Left lung (tissue), 10 donors: ENCODE data around the gene ACAA1. TPM values are rescaled to one million over a fixed set of nuclear protein-coding genes. Genes with fewer than 3 reads are reported as not detected.
A peak's percentile ranks its signal among the peaks of the same experiment; 100 is the strongest.
"Not testable (repeated sequence)": the region's sequence is repeated elsewhere in the genome, so short reads cannot be mapped to it uniquely, and the experiment has no call there.

ENCODE experiments used
- ATAC-seq: fragments of 200-7000 bp; cut with Tn5 transposase; one replicate; pipeline ENCODE4 v1.9.1; 2020; ENCODE audit warnings: moderate library complexity
- DNase-seq, 4 donors: peaks; one replicate each; pipeline ENCODE4 v3.0.0-alpha.2; 2013 to 2020
- H3K27ac ChIP-seq, 2 donors: fragments of 200-600 bp; sonication (generic) in 1 of 2; one replicate each; pipeline versions ENCODE4 v1.5.0 to v1.8.0; 2020 to 2021
- H3K27me3 ChIP-seq, 2 donors: fragments of 200-600 bp; sonication (generic) in 1 of 2; one replicate each; pipeline versions ENCODE4 v1.5.0 to v1.8.0; 2020 to 2021
- H3K36me3 ChIP-seq, 2 donors: fragments of 200-600 bp; sonication (generic) in 1 of 2; one replicate each; pipeline versions ENCODE4 v1.5.0 to v1.8.0; 2020 to 2021
- H3K4me1 ChIP-seq, 2 donors: fragments of 200-600 bp; one replicate each; pipeline ENCODE4 v1.8.0; 2021
- H3K4me3 ChIP-seq, 2 donors: fragments of 200-600 bp; sonication (generic) in 1 of 2; one replicate each; pipeline versions ENCODE4 v1.5.0 to v1.8.0; 2020 to 2021; ENCODE audit warnings: mild to moderate bottlenecking in 1 of 2
- H3K9me3 ChIP-seq, 2 donors: fragments of 200-600 bp; sonication (generic) in 1 of 2; one replicate each; pipeline versions ENCODE4 v1.5.0 to v1.8.0; 2020 to 2021
- intact Hi-C, 2 donors: fragments of 100-400 bp; cut with DNase I; formaldehyde crosslinking; loops; one replicate each; pipeline versions ENCODE4 v1.11.2 to v1.14.2; 2022
- polyA plus RNA-seq, 6 donors: library from polyadenylated mRNA; unstranded; fragments of 120-200 nt; gene quantifications; one replicate each; pipeline ENCODE4 v1.2.1, GENCODE V29; 2013; ENCODE audit not compliant: insufficient read length in 6 of 6
- total RNA-seq, 2 donors: library from RNA; stranded (reverse); fragmentation: NEBNext Ultra II Directional; extraction: Animal tissue kit (Norgen Biotek cat#: 25700); gene quantifications; one replicate each; pipeline ENCODE4 v1.2.1, GENCODE V29; 2021
- TF ChIP-seq, protein P1 (sequence below), 2 donors: fragments of 200-600 bp; sonication (generic) in 1 of 2; IDR thresholded peaks; one replicate each; pipeline versions ENCODE4 v1.5.0 to v1.8.0; 2021; ENCODE audit warnings: antibody characterized with exemption in 2 of 2
- donor health status: DM: no; HTN: yes; CAD: no.
- donor health status: DM: no; HTN: no; CAD: no.

ACAA1 gene
- total and polyA plus RNA-seq, 8 donors: 54.3 to 106 (median 60.2) TPM

DNA sequence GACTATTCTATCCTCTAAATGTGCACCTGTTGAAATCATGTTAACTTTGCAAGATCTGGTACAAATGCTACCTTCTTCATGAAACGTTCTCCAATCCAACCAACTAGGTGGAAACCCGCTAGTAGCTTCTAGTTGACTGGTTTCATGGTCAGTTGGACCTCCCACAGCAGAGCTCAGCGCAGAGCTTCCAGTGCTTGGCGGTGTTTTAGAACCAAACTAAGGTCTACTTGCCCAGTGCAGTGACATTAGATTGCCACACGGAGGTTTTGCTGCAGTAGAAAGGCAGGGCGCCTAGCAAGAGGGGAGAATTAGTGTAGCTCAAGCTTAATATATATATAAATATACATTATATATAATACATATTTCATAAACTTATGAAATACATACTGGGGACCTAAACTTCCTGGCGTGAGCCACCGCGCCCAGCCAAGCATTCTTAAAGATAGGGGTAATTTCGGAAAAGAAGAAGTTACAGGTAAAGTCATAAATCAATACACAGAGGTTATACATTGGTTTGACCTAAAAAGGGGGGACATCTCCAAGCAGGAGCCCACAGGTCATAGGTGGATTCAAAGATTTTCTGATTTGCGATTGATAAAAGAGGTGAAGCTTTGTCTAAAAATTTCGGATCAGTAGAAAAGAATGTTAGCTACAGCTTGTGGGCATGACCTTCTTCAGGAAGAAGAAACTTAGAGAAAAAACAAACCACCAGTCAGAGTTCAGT is 26.4 kb upstream of the ACAA1 start:
- H3K27ac ChIP-seq: peak overlapping the region in 1 of 2 donors; percentile 99
- H3K36me3 ChIP-seq: no peaks in the 10 kb centered on the region
- DNase-seq: no peak
- H3K4me3 ChIP-seq: no peak overlapping the region
- TF ChIP-seq, protein P1, sequence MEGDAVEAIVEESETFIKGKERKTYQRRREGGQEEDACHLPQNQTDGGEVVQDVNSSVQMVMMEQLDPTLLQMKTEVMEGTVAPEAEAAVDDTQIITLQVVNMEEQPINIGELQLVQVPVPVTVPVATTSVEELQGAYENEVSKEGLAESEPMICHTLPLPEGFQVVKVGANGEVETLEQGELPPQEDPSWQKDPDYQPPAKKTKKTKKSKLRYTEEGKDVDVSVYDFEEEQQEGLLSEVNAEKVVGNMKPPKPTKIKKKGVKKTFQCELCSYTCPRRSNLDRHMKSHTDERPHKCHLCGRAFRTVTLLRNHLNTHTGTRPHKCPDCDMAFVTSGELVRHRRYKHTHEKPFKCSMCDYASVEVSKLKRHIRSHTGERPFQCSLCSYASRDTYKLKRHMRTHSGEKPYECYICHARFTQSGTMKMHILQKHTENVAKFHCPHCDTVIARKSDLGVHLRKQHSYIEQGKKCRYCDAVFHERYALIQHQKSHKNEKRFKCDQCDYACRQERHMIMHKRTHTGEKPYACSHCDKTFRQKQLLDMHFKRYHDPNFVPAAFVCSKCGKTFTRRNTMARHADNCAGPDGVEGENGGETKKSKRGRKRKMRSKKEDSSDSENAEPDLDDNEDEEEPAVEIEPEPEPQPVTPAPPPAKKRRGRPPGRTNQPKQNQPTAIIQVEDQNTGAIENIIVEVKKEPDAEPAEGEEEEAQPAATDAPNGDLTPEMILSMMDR (IDR thresholded peaks at IDR 0.05): no peak
- intact Hi-C loops: no loop called here
- ATAC-seq: no peak
- H3K9me3 ChIP-seq: no peaks in the 10 kb centered on the region
- peaks cover 9 to 31% of the 10 kb centered on the region in 2 donors for H3K4me1 ChIP-seq
- H3K27me3 ChIP-seq: no peaks in the 10 kb centered on the region

- H3K27ac ChIP-seq, H3K9me3 ChIP-seq, H3K36me3 ChIP-seq, H3K4me1 ChIP-seq, intact Hi-C loops, DNase-seq, ATAC-seq, H3K27me3 ChIP-seq, H3K4me3 ChIP-seq: not testable (repeated sequence)
These were observed 23.8 kb upstream of the ACAA1 start for GRCh38 chr3:38160704-38161103.

DNA sequence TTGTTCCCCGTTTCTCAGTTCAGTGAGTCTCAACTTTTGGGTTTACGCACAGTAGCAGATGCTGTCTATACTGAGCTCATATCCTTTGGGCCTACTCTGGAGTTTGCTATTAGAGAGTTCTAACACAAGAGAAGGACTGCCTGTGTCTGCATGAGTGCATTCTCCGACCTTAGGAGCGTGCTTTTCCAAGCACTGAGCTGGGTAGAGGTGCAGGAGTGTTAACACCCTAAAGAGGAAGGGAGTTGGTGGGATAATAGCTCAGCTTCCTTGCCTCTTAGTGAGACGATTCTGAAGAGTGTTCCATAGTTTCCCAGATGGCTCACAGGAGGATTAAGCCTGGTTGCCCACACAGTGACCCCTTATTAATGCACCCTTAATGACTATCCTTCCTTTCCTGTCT is 21.5 kb upstream of the ACAA1 start:
- no peak for ATAC-seq
- TF ChIP-seq, protein P1 (IDR thresholded peaks at IDR 0.05): no peak
- H3K4me1 ChIP-seq: peaks cover 0 to 11% of the 10 kb centered on the region in 2 donors
- DNase-seq: no peak
- no peaks in the 10 kb centered on the region for H3K36me3 ChIP-seq
- H3K27ac ChIP-seq: no peak overlapping the region
- intact Hi-C loops: no loop called here
- H3K4me3 ChIP-seq: no peak overlapping the region
- no peaks in the 10 kb centered on the region for H3K27me3 ChIP-seq
- no peaks in the 10 kb centered on the region for H3K9me3 ChIP-seq

DNA sequence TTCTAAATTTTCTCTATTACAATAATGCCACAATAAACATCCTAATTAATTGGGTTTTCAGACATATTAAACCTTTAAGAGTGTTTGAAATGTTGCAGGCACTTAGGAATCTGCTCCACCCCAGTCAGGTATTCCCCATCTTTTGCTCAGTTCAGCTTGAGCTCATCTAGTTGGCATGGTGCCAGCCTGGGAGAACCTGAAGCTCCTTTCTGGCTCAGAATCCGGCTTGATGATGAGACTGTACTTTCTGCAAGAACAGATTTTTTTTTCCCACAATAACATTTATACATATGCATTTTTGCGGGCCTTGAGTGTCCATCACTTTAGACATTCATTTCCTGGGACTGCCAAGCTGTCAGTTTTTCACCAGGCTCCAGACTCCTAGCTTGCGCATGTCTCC is 20.7 kb upstream of the ACAA1 start:
- ATAC-seq (no peak), DNase-seq (no peak)
- intact Hi-C loops: no loop called here
- no peaks in the 10 kb centered on the region for H3K9me3 ChIP-seq
- TF ChIP-seq, protein P1 (IDR thresholded peaks at IDR 0.05): no peak
- H3K27me3 ChIP-seq: no peaks in the 10 kb centered on the region
- H3K4me1 ChIP-seq: peaks cover 0 to 19% of the 10 kb centered on the region in 2 donors
- no peak overlapping the region for H3K4me3 ChIP-seq
- H3K36me3 ChIP-seq: no peaks in the 10 kb centered on the region
- H3K27ac ChIP-seq: no peak overlapping the region

- intact Hi-C loops: no loop called here
- H3K9me3 ChIP-seq: no peaks in the 10 kb centered on the region
- no peaks in the 10 kb centered on the region for H3K27me3 ChIP-seq
- TF ChIP-seq, protein P1 (IDR thresholded peaks at IDR 0.05): no peak
- H3K4me3 ChIP-seq: no peak overlapping the region
- peaks cover 0 to 24% of the 10 kb centered on the region in 2 donors for H3K4me1 ChIP-seq
- DNase-seq (no peak), ATAC-seq (no peak)
- H3K36me3 ChIP-seq: no peaks in the 10 kb centered on the region
- no peak overlapping the region for H3K27ac ChIP-seq
These were observed 20.2 kb upstream of the ACAA1 start for GRCh38 chr3:38157117-38157516.

GRCh38 chr3:38155825-38156224 is 18.9 kb upstream of the ACAA1 start:
- no peak for ATAC-seq
- Histone ChIP-seq H3K36me3 (no peaks in the 10 kb centered on the region), H3K27ac (no peak overlapping the region), H3K4me3 (no peak overlapping the region), H3K4me1 (peaks cover 0 to 34% of the 10 kb centered on the region in 2 donors), H3K27me3 (no peaks in the 10 kb centered on the region), H3K9me3 (no peaks in the 10 kb centered on the region)
- TF ChIP-seq, protein P1 (IDR thresholded peaks at IDR 0.05): no peak
- intact Hi-C loops: no loop called here
- no peak for DNase-seq
